Measurements from ENCODE around the gene HDGF. TPM values are rescaled to one million over a fixed set of nuclear protein-coding genes. Genes with fewer than 3 reads are reported as not detected.

The HDGF gene
- total RNA-seq, 1 donor from 2014 or later, result 296 TPM

- DNase-seq (ENCODE audit: low read depth), result no peak
- Histone ChIP-seq H3K4me3 (ENCODE audit: low read depth, low read length) (no peak overlapping the region), H3K27me3 (ENCODE audit: control insufficient read depth, insufficient read depth, low read length) (no peaks in the 10 kb centered on the region), H3K36me3 (ENCODE audit: control insufficient read depth, insufficient read depth, low read length) (peaks cover 5% of the 10 kb centered on the region)
- TF ChIP-seq CTCF (IDR thresholded peaks at IDR 0.05; ENCODE audit: insufficient read depth, low read length, poor library complexity, severe bottlenecking), result no peak
Observed at GRCh38 chr1:156794506-156795373, 43.3 kb upstream of the HDGF start.

DNA sequence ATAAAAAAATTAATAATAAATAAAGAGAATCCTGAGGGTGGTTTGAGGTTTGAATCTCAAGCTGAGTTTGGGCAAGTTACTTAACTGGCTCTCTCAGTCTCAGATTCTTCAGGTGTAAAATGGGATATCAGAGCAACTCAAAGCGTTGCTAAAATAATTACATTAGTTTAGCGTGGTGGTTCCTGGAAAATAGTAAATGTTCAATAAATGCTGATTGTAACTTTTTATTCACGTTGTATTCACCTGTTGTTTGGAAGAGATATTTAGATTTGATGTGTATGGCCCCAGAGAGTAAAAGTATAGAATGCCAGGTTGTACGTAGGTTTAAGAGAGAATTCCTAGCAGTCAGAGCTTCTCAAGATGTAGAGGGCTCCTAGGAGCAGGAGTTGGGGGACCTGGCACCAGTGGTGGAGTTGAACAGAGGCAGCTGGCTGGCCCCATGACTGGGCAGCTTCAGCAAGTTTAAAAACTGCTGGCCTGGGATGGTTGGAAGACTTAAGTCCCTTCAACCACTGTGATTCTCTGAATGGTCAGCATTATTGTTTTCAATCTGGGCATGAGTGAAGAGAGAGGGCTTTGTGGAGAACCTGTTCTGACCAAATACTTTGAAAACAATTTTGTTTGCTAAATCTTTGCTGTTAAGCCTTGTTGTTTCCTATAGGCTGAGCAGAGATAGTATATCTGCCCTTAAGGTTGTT, 38.3 kb upstream of the HDGF start:
- Histone ChIP-seq H3K27me3 (ENCODE audit: control insufficient read depth, insufficient read depth, low read length) (no peaks in the 10 kb centered on the region), H3K36me3 (ENCODE audit: control insufficient read depth, insufficient read depth, low read length) (peaks cover 4% of the 10 kb centered on the region), H3K4me3 (ENCODE audit: low read depth, low read length) (no peak overlapping the region)
- no peak for DNase-seq (ENCODE audit: low read depth)
- TF ChIP-seq CTCF (IDR thresholded peaks at IDR 0.05; ENCODE audit: insufficient read depth, low read length, poor library complexity, severe bottlenecking), result no peak

DNA sequence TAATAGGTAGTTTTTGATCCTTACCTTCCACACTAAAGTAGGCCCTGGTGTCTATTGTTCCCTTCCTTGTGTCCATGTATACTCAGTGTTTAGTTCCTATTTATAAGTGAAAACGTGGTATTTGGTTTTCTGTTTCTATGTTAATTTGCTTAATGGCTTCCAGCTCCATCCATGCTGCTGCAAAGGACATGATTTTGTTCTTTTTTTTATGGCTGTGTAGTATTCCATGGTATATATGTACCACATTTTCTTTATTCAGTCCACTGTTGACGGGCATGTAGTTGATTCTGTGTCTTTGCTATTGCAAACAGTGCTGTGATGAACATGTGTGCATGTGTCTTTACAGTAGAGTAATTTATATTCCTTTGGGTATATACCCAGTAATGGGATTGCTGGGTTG, 36.7 kb upstream of the HDGF start:
- no peaks in the 10 kb centered on the region for H3K27me3 ChIP-seq (ENCODE audit: control insufficient read depth, insufficient read depth, low read length)
- H3K4me3 ChIP-seq (ENCODE audit: low read depth, low read length), result no peak overlapping the region
- DNase-seq (ENCODE audit: low read depth), result no peak
- peaks cover 3% of the 10 kb centered on the region for H3K36me3 ChIP-seq (ENCODE audit: control insufficient read depth, insufficient read depth, low read length)
- no peak for TF ChIP-seq CTCF (IDR thresholded peaks at IDR 0.05; ENCODE audit: insufficient read depth, low read length, poor library complexity, severe bottlenecking)

DNA sequence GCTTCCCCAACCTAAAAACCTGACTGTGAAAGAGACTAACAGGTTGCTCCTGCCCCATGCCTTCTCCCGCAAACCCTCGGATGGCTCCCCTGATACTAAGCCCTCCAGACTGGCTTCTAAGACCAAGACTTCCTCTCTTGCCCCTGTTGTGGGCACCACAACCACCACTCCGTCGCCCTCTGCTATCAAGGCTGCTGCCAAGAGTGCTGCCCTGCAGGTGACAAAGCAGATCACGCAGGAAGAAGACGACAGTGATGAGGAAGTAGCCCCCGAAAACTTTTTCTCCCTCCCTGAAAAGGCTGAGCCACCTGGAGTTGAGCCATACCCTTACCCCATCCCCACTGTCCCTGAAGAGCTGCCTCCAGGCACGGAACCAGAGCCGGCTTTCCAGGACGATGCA, 35.2 kb upstream of the HDGF start:
- no peak for DNase-seq (ENCODE audit: low read depth)
- Histone ChIP-seq H3K4me3 (ENCODE audit: low read depth, low read length) (no peak overlapping the region), H3K36me3 (ENCODE audit: control insufficient read depth, insufficient read depth, low read length) (peaks cover 1% of the 10 kb centered on the region), H3K27me3 (ENCODE audit: control insufficient read depth, insufficient read depth, low read length) (no peaks in the 10 kb centered on the region)
- no peak for TF ChIP-seq CTCF (IDR thresholded peaks at IDR 0.05; ENCODE audit: insufficient read depth, low read length, poor library complexity, severe bottlenecking)

- no peaks in the 10 kb centered on the region for H3K36me3 ChIP-seq (ENCODE audit: control insufficient read depth, insufficient read depth, low read length)
- no peak overlapping the region for H3K4me3 ChIP-seq (ENCODE audit: low read depth, low read length)
- H3K27me3 ChIP-seq (ENCODE audit: control insufficient read depth, insufficient read depth, low read length), result no peaks in the 10 kb centered on the region
- DNase-seq (ENCODE audit: low read depth), result no peak
- no peak for TF ChIP-seq CTCF (IDR thresholded peaks at IDR 0.05; ENCODE audit: insufficient read depth, low read length, poor library complexity, severe bottlenecking)
Observed at GRCh38 chr1:156785458-156785857, 34.0 kb upstream of the HDGF start.
